GM12878 (cell line): ENCODE data around the gene TBKBP1. TPM values are rescaled to one million over a fixed set of nuclear protein-coding genes. Genes with fewer than 3 reads are reported as not detected.

Source experiments
- ATAC-seq: fragments of 200-7000 bp; cut with Tn5 transposase; 3 replicates; pipeline ENCODE4 v1.9.1; 2020; ENCODE audit warnings: mild to moderate bottlenecking, moderate library complexity
- BruUV-seq: library from RNA; stranded (reverse); fragments of 400-500 nt; replicated peaks from 2 replicates; lab custom pipeline; 2021; lab: Mats Ljungman, UMichigan
- CTCF ChIA-PET: fragments of 300-600 bp; sonication (Branson Sonifier 250); formaldehyde crosslinking; extraction: SDS; loops from one replicate; lab custom pipeline; 2021; ENCODE audit warnings: inconsistent platforms; lab: Yijun Ruan, JAX
- POLR2A ChIA-PET: fragments of 350-600 bp; formaldehyde crosslinking; extraction: SDS; loops from one replicate; lab custom pipeline; 2021; ENCODE audit warnings: inconsistent platforms; lab: Charles Lee
- RAD21 ChIA-PET: fragments of 300-600 bp; sonication (Branson Sonifier 250); formaldehyde crosslinking; loops from one replicate; lab custom pipeline; 2023; ENCODE audit warnings: antibody characterized with exemption; ENCODE audit not compliant: unreplicated experiment; lab: Charles Lee
- SMC1A ChIA-PET: fragments of 300-600 bp; sonication (Branson Sonifier 250); formaldehyde crosslinking; loops from one replicate; lab custom pipeline; 2023; ENCODE audit not compliant: unreplicated experiment, uncharacterized antibody; lab: Charles Lee
- DNase-seq: peaks from one replicate; pipeline ENCODE4 v3.0.0-alpha.2; 2011; ENCODE audit warnings: low read depth, low spot score
- FAIRE-seq: peaks from 3 replicates; lab custom pipeline; 2011; peaks lifted over from hg19 to GRCh38; lab: Jason Lieb, UNC
- H2AFZ ChIP-seq: 2 replicates; pipeline ENCODE4 v1.6.0; 2011; ENCODE audit warnings: low read depth, low read length, control low read depth; ENCODE audit not compliant: control insufficient read depth
- H3K27ac ChIP-seq: 2 replicates; pipeline ENCODE4 v1.5.1; 2011; ENCODE audit warnings: control low read depth; ENCODE audit not compliant: control insufficient read depth, insufficient read depth
- H3K27me3 ChIP-seq, 2 experiments: replicated peaks in 1 of 2; 2 replicates each; pipeline versions ENCODE4 v1.6.0 to v1.6.1; 2011; ENCODE audit warnings: low read length in 1 of 2; ENCODE audit not compliant: control insufficient read depth in 2 of 2, insufficient read depth in 2 of 2
- H3K36me3 ChIP-seq, 2 experiments: 2 replicates each; pipeline ENCODE4 v1.5.1; 2011; ENCODE audit warnings: low read length in 1 of 2; ENCODE audit not compliant: control insufficient read depth in 2 of 2, insufficient read depth in 2 of 2
- H3K4me1 ChIP-seq: 2 replicates; pipeline ENCODE4 v1.6.1; 2011; ENCODE audit warnings: mild to moderate bottlenecking, low read length, moderate library complexity, mixed read lengths; ENCODE audit not compliant: control insufficient read depth, insufficient read depth
- H3K4me2 ChIP-seq: 2 replicates; pipeline ENCODE4 v1.6.0; 2011; ENCODE audit warnings: control low read depth; ENCODE audit not compliant: control insufficient read depth, insufficient read depth
- H3K4me3 ChIP-seq: fragments of 200-600 bp; sonication (generic); 2 replicates; pipeline ENCODE4 v1.5.1; 2016
- H3K79me2 ChIP-seq: 2 replicates; pipeline ENCODE4 v1.6.0; 2011; ENCODE audit warnings: low read length; ENCODE audit not compliant: control insufficient read depth, insufficient read depth
- H3K9ac ChIP-seq: 2 replicates; pipeline ENCODE4 v1.8.0; 2011; ENCODE audit warnings: low read length, control low read depth, mixed read lengths; ENCODE audit not compliant: control insufficient read depth, insufficient read depth
- H3K9me3 ChIP-seq: replicated peaks from 3 replicates; pipeline ENCODE4 v1.5.1; 2011; ENCODE audit warnings: mild to moderate bottlenecking, low read length; ENCODE audit not compliant: control insufficient read depth, insufficient read depth
- H4K20me1 ChIP-seq: 2 replicates; pipeline ENCODE4 v1.6.0; 2011; ENCODE audit not compliant: control insufficient read depth, insufficient read depth
- ATF7 ChIP-seq: fragments of 450-650 bp; IDR thresholded peaks from 2 replicates; pipeline ENCODE4 v1.6.1; 2016; ENCODE audit warnings: low read depth, mild to moderate bottlenecking
- BACH1 ChIP-seq: fragments of 450-650 bp; IDR thresholded peaks from 2 replicates; pipeline ENCODE4 v1.6.1; 2017; ENCODE audit warnings: mild to moderate bottlenecking, borderline replicate concordance
- BCL11A ChIP-seq: IDR thresholded peaks from 2 replicates; pipeline ENCODE4 v1.6.1; 2011; ENCODE audit warnings: low read depth, low read length
- EP300 ChIP-seq, 2 experiments: fragments of 150-350 bp in 1 of 2; IDR thresholded peaks; 2 replicates each; pipeline ENCODE4 v1.6.1; 2011 to 2012; ENCODE audit warnings: low read depth in 2 of 2, low read length in 2 of 2, borderline replicate concordance in 1 of 2, improper control_type of control experiment in 1 of 2, inconsistent platforms in 1 of 2; ENCODE audit not compliant: control insufficient read depth in 1 of 2
- FOS ChIP-seq: IDR thresholded peaks from 3 replicates; pipeline ENCODE4 v1.6.1; 2011; ENCODE audit warnings: borderline replicate concordance; ENCODE audit not compliant: insufficient read length; ENCODE audit errors: extremely low read depth
- MEF2B ChIP-seq: fragments of 450-650 bp; IDR thresholded peaks from 2 replicates; pipeline ENCODE4 v1.6.1; 2018; ENCODE audit warnings: mild to moderate bottlenecking, moderate library complexity; ENCODE audit not compliant: partially characterized antibody, poor library complexity, severe bottlenecking
- MTA3 ChIP-seq: IDR thresholded peaks from 2 replicates; pipeline ENCODE4 v1.6.1; 2012; ENCODE audit warnings: low read length, inconsistent platforms, borderline replicate concordance
- POLR2AphosphoS2 ChIP-seq: IDR thresholded peaks from 2 replicates; pipeline ENCODE4 v1.6.1; 2011; ENCODE audit warnings: low read depth, mild to moderate bottlenecking, low read length, improper control_type of control experiment, moderate library complexity
- RB1 ChIP-seq: fragments of 450-650 bp; formaldehyde crosslinking; IDR thresholded peaks from 2 replicates; pipeline ENCODE4 v1.6.1; 2017; ENCODE audit warnings: mild to moderate bottlenecking, borderline replicate concordance
- RFX5 ChIP-seq: IDR thresholded peaks from 2 replicates; pipeline ENCODE4 v1.6.1; 2011; ENCODE audit warnings: low read depth, low read length, improper control_type of control experiment
- SIN3A ChIP-seq: IDR thresholded peaks from 2 replicates; pipeline ENCODE4 v1.6.1; 2012; ENCODE audit warnings: low read depth, low read length, improper control_type of control experiment
- SMARCA5 ChIP-seq: fragments of 450-650 bp; IDR thresholded peaks from 2 replicates; pipeline ENCODE4 v1.6.1; 2017; ENCODE audit warnings: mild to moderate bottlenecking
- SP1 ChIP-seq: IDR thresholded peaks from one replicate; pipeline ENCODE4 v1.6.1; 2011; ENCODE audit warnings: low read depth, low read length
- SREBF1 ChIP-seq: IDR thresholded peaks from 2 replicates; pipeline ENCODE4 v1.6.1; 2012; ENCODE audit warnings: mild to moderate bottlenecking, low read length
- TCF3 ChIP-seq: IDR thresholded peaks from 2 replicates; pipeline ENCODE4 v1.6.1; 2012; ENCODE audit warnings: low read depth, mild to moderate bottlenecking, low read length, borderline replicate concordance; ENCODE audit not compliant: insufficient read depth
- TCF7 ChIP-seq: IDR thresholded peaks from 2 replicates; pipeline ENCODE4 v1.6.1; 2014; ENCODE audit warnings: antibody characterized with exemption, borderline replicate concordance
- ZZZ3 ChIP-seq: IDR thresholded peaks from 2 replicates; pipeline ENCODE4 v1.6.1; 2011; ENCODE audit warnings: low read depth; ENCODE audit not compliant: control insufficient read depth, insufficient read length
- WGBS: methylation state at CpG from one replicate; pipeline ENCODE4 v1.1.6; 2016; ENCODE audit warnings: low lambda C conversion rate; ENCODE audit not compliant: insufficient replicate concordance, insufficient coverage; ENCODE audit errors: missing lambda C conversion rate; 5-methylcytosine and 5-hydroxymethylcytosine counted together
- in situ Hi-C: fragments of 300-500 bp; cut with MboI; formaldehyde crosslinking; loops from 9 replicates; pipeline ENCODE4 v1.14.3; 2018; ENCODE audit warnings: mixed read lengths
- intact Hi-C: fragments of 100-400 bp; cut with micrococcal nuclease; formaldehyde crosslinking; loops from one replicate; pipeline ENCODE4 v1.14.2; 2022; ENCODE audit not compliant: unreplicated experiment
- polyA plus RNA-seq, 11 experiments: library from polyadenylated mRNA; depleted of rRNA in 4 of 11; unstranded in 6 of 11; stranded (reverse) in 5 of 11; fragments of >200 nt; fragmentation: Nextera tagmentation in 4 of 11; fragmentation: Illumina TruSeq in 1 of 11; extraction: Ambion mirVana in 4 of 11; extraction: Trizol in 1 of 11; gene quantifications; 1 replicate in 1 of 11; 2 replicates in 10 of 11; pipeline versions ENCODE4 v1.2.1 to v1.2.3, GENCODE V29; 2011 to 2016; ENCODE audit warnings: inconsistent platforms in 2 of 11, missing spikeins in 2 of 11, low read depth in 1 of 11
- total RNA-seq, 4 experiments: library from RNA; depleted of rRNA in 3 of 4; stranded (reverse); fragments of >200 nt in 3 of 4; fragmentation: Illumina TruSeq in 1 of 4; extraction: Trizol in 1 of 4; gene quantifications; 2 replicates each; pipeline versions ENCODE4 v1.2.1 to v1.2.3, GENCODE V29; 2013 to 2021
- TF ChIP-seq, protein P1 (sequence below): fragments of 450-650 bp; conservative IDR thresholded peaks from 2 replicates; pipeline ENCODE4 v1.6.1; 2017; ENCODE audit warnings: mild to moderate bottlenecking, moderate library complexity
- TF ChIP-seq, protein P2 (sequence below): fragments of 450-650 bp; IDR thresholded peaks from 2 replicates; pipeline ENCODE4 v1.6.1; 2018; ENCODE audit warnings: borderline replicate concordance, mild to moderate bottlenecking; ENCODE audit not compliant: partially characterized antibody

TBKBP1 gene
- total and polyA plus RNA-seq, 10 of the 15 experiments (the other 5 are each of a cell fraction or from before 2014, with no cell fraction given) = 0.11 to 2.7 (median 0.74) TPM; not detected in 3

- TF ChIP-seq POLR2AphosphoS2 (no peak), TCF3 (no peak), EP300 (IDR thresholded peaks at IDR 0.05; ENCODE audit: borderline replicate concordance in 1 of 2, control insufficient read depth in 1 of 2, low read depth in 2 of 2, low read length in 2 of 2) (0 out of 4 replicates have a peak, but pooled peaks of 1 of the 2 experiments have one; percentile 4), BACH1 (no peak)
- TF ChIP-seq, all 136 proteins: peak for 3
Measured at GRCh38 chr17:47735139-47735464, 41.1 kb downstream of the TBKBP1 start (continued).

DNA sequence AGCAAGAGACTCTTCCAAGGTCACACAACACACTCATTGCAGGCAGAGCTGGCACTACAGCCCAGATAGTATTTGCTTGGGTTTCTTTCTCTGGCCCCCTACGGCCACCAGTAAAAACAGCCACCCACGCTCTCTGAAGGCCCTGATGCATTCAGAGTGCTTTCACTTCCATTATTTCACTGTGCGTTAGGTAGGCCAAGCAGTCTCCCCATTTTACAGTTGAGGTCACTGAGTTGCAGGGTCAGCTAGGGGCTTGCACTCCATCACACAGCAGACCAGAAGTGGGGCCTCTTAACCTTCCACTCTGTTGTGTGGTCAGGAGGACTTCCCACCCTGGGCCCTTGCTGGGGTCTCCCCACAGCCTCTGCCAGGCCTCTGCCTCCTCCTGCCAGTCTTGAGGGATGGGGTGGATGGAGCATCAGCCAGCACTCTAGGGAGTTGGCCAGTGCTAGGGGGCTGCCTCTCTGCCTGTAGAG, 41.6 kb downstream of the TBKBP1 start:
- peak overlapping the region; percentile 63 for H3K4me2 ChIP-seq
- SMC1A ChIA-PET = interaction anchor here (0.9 to 4.2 kb wide), 6 partner anchors 10 to 86 kb away, joined by 3 to 31 read pairs (median 8); partner anchors contain the start of gene KPNB1
- FAIRE-seq = peak; percentile 97
- no peaks in the 10 kb centered on the region for H3K36me3 ChIP-seq
- H3K9me3 ChIP-seq = no peaks in the 10 kb centered on the region
- peaks cover 53% of the 10 kb centered on the region for H3K79me2 ChIP-seq
- peak overlapping the region; percentile 83 for H3K9ac ChIP-seq
- CTCF ChIA-PET = interaction anchor here (0.9 to 17.1 kb wide), 6 partner anchors 17 to 86 kb away, joined by 3 to 242 read pairs (median 3); partner anchors contain the start of gene OSBPL7
- in situ Hi-C loops = no loop called here
- H3K27me3 ChIP-seq = no peaks in the 10 kb centered on the region
- H3K27ac ChIP-seq = peak overlapping the region; percentile 84
- WGBS = 2% methylated on average over 3 of the region's 3 CpGs
- BruUV-seq = no TSS peak
- peak; percentile 59 for DNase-seq
- peak overlapping the region; percentile 92 for H3K4me3 ChIP-seq
- no peaks in the 10 kb centered on the region for H4K20me1 ChIP-seq
- H3K4me1 ChIP-seq = peaks cover 35% of the 10 kb centered on the region
- intact Hi-C loops = loop anchor here (1.0 to 10.0 kb wide), 2 partner anchors 36 to 81 kb away; no protein-coding TSS in a partner anchor
- peak; percentile 79 for ATAC-seq
- RAD21 ChIA-PET = interaction anchor here (1.5 to 10.4 kb wide), 5 partner anchors 18 to 70 kb away, joined by 4 to 136 read pairs (median 10); partner anchors contain the start of gene TBKBP1
- POLR2A ChIA-PET = interaction anchor here (0.9 to 1.7 kb wide), 7 partner anchors 20 to 86 kb away, joined by 3 to 9 read pairs (median 4); partner anchors contain the start of gene KPNB1
- H2AFZ ChIP-seq = peak overlapping the region; percentile 36
- TF ChIP-seq SMARCA5 (peak; percentile 93), ZZZ3 (no peak), MTA3 (0 out of 2 replicates have a peak, but pooled peaks have one; percentile 44), RB1 (peak; percentile 46; the same call in 1 of the 2 replicates), SP1 (no peak), BCL11A (0 out of 2 replicates have a peak, but pooled peaks have one; percentile 19), TCF7 (no peak), RFX5 (no peak), FOS (no peak), SREBF1 (no peak), ATF7 (peak; percentile 52), MEF2B (no peak), SIN3A (no peak)
- TF ChIP-seq, protein P1, sequence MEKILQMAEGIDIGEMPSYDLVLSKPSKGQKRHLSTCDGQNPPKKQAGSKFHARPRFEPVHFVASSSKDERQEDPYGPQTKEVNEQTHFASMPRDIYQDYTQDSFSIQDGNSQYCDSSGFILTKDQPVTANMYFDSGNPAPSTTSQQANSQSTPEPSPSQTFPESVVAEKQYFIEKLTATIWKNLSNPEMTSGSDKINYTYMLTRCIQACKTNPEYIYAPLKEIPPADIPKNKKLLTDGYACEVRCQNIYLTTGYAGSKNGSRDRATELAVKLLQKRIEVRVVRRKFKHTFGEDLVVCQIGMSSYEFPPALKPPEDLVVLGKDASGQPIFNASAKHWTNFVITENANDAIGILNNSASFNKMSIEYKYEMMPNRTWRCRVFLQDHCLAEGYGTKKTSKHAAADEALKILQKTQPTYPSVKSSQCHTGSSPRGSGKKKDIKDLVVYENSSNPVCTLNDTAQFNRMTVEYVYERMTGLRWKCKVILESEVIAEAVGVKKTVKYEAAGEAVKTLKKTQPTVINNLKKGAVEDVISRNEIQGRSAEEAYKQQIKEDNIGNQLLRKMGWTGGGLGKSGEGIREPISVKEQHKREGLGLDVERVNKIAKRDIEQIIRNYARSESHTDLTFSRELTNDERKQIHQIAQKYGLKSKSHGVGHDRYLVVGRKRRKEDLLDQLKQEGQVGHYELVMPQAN = peak; percentile 53; the same call in 1 of the 2 replicates
- TF ChIP-seq, protein P2, sequence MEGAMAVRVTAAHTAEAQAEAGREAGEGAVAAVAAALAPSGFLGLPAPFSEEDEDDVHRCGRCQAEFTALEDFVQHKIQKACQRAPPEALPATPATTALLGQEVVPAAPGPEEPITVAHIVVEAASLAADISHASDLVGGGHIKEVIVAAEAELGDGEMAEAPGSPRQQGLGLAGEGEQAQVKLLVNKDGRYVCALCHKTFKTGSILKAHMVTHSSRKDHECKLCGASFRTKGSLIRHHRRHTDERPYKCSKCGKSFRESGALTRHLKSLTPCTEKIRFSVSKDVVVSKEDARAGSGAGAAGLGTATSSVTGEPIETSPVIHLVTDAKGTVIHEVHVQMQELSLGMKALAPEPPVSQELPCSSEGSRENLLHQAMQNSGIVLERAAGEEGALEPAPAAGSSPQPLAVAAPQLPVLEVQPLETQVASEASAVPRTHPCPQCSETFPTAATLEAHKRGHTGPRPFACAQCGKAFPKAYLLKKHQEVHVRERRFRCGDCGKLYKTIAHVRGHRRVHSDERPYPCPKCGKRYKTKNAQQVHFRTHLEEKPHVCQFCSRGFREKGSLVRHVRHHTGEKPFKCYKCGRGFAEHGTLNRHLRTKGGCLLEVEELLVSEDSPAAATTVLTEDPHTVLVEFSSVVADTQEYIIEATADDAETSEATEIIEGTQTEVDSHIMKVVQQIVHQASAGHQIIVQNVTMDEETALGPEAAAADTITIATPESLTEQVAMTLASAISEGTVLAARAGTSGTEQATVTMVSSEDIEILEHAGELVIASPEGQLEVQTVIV = no peak
